Measurements from ENCODE around the gene NCR2.

DNA sequence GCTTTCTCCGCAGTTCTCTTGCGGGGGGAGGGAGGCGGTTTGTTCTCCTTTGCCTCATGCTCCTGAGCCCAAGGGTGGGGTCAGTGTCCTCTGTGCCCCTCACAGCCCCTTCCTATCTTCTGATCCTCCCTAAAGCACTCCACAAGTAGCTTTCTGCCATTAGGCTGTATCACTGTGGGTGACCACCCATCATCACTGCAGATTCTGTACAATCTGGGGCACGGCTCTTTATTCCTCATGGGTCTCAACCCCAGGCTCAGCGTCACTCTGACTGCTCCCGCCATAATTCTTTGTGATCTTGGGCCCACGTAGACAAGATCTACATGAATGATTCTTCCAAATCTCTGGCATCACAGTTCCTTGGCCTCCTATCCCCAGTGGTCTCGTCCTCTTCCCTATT lies 10.5 kb downstream of the NCR2 start:
- TF ChIP-seq, protein P1, sequence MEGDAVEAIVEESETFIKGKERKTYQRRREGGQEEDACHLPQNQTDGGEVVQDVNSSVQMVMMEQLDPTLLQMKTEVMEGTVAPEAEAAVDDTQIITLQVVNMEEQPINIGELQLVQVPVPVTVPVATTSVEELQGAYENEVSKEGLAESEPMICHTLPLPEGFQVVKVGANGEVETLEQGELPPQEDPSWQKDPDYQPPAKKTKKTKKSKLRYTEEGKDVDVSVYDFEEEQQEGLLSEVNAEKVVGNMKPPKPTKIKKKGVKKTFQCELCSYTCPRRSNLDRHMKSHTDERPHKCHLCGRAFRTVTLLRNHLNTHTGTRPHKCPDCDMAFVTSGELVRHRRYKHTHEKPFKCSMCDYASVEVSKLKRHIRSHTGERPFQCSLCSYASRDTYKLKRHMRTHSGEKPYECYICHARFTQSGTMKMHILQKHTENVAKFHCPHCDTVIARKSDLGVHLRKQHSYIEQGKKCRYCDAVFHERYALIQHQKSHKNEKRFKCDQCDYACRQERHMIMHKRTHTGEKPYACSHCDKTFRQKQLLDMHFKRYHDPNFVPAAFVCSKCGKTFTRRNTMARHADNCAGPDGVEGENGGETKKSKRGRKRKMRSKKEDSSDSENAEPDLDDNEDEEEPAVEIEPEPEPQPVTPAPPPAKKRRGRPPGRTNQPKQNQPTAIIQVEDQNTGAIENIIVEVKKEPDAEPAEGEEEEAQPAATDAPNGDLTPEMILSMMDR (conservative IDR thresholded peaks at IDR 0.05), result no peak
- TF ChIP-seq ZFX (IDR thresholded peaks at IDR 0.05), result no peak

Data from C4-2B (cell line).